MM.1S (cell line): ENCODE results near the gene KLC1.

Experiments
- EZH2 ChIP-seq: fragments of 300-600 bp; sonication (generic); optimal IDR thresholded peaks from 2 replicates; pipeline ENCODE3; 2017; ENCODE audit warnings: low read depth, mild to moderate bottlenecking, antibody characterized with exemption, low read length, mixed read lengths
- EZH2phosphoT487 ChIP-seq: fragments of 300-600 bp; sonication (generic); IDR thresholded peaks from 2 replicates; pipeline ENCODE4 v1.6.1; 2018; ENCODE audit warnings: antibody characterized with exemption, low read length
- TF ChIP-seq, protein P1 (sequence below): fragments of 300-600 bp; sonication (generic); IDR thresholded peaks from 2 replicates; pipeline ENCODE4 v1.5.1; 2016; ENCODE audit warnings: antibody characterized with exemption, low read length, mixed read lengths

DNA sequence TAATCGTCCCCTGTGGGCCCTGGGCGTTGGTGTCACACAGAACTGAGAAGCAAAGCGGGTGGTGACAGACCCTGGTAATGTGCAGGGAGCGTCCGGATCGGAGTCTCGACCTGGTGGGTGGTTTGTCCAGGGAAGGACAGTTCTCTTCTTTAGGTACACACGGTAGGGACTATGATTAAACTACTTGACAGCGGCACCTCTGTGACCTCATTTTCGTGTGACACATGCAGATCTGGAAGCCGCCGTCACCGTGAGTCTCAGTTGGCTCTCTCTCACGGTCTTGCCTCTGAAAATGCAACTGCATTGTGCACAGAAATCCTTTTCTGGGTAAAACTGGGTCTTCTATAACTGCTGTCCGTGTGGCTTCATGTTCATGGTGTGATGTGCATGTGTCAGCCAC, 54.1 kb downstream of the KLC1 start:
- TF ChIP-seq, protein P1, sequence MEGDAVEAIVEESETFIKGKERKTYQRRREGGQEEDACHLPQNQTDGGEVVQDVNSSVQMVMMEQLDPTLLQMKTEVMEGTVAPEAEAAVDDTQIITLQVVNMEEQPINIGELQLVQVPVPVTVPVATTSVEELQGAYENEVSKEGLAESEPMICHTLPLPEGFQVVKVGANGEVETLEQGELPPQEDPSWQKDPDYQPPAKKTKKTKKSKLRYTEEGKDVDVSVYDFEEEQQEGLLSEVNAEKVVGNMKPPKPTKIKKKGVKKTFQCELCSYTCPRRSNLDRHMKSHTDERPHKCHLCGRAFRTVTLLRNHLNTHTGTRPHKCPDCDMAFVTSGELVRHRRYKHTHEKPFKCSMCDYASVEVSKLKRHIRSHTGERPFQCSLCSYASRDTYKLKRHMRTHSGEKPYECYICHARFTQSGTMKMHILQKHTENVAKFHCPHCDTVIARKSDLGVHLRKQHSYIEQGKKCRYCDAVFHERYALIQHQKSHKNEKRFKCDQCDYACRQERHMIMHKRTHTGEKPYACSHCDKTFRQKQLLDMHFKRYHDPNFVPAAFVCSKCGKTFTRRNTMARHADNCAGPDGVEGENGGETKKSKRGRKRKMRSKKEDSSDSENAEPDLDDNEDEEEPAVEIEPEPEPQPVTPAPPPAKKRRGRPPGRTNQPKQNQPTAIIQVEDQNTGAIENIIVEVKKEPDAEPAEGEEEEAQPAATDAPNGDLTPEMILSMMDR: no peak
- TF ChIP-seq EZH2phosphoT487 (no peak), EZH2 (no peak)
